ENCODE results near the gene CAST.

CAST gene

GRCh38 chr5:96664669-96665068, 2.5 kb downstream of the CAST start:
- in situ Hi-C loops (cut with MboI; ENCODE audit: low sequenced_read_pairs): no loop called here

- in situ Hi-C loops (cut with MboI; ENCODE audit: low sequenced_read_pairs): no loop called here
These were observed 6.5 kb downstream of the CAST start for GRCh38 chr5:96668725-96669124.

GRCh38 chr5:96669909-96670308, 7.7 kb downstream of the CAST start:
- in situ Hi-C loops (cut with MboI; ENCODE audit: low sequenced_read_pairs): no loop called here

- in situ Hi-C loops (cut with MboI; ENCODE audit: low sequenced_read_pairs): no loop called here
These were observed 9.3 kb downstream of the CAST start for GRCh38 chr5:96671441-96671840.

GRCh38 chr5:96673127-96673526, 11.0 kb downstream of the CAST start:
- in situ Hi-C loops (cut with MboI; ENCODE audit: low sequenced_read_pairs): no loop called here

GRCh38 chr5:96675882-96676281, 13.7 kb downstream of the CAST start:
- in situ Hi-C loops (cut with MboI; ENCODE audit: low sequenced_read_pairs): no loop called here

- in situ Hi-C loops (cut with MboI; ENCODE audit: low sequenced_read_pairs): no loop called here
These were observed 15.3 kb downstream of the CAST start for GRCh38 chr5:96677496-96677895.

GRCh38 chr5:96679293-96679692, 17.1 kb downstream of the CAST start:
- in situ Hi-C loops (cut with MboI; ENCODE audit: low sequenced_read_pairs): no loop called here

- in situ Hi-C loops (cut with MboI; ENCODE audit: low sequenced_read_pairs): no loop called here
These were observed 18.7 kb downstream of the CAST start for GRCh38 chr5:96680759-96681470.

- in situ Hi-C loops (cut with MboI; ENCODE audit: low sequenced_read_pairs): no loop called here
These were observed 21.2 kb downstream of the CAST start for GRCh38 chr5:96683392-96683791.

- in situ Hi-C loops (cut with MboI; ENCODE audit: low sequenced_read_pairs): no loop called here
These were observed 21.6 kb downstream of the CAST start for GRCh38 chr5:96683810-96684209.

GRCh38 chr5:96687080-96687479, 24.9 kb downstream of the CAST start:
- in situ Hi-C loops (cut with MboI; ENCODE audit: low sequenced_read_pairs): no loop called here

GRCh38 chr5:96687812-96688453, 25.8 kb downstream of the CAST start:
- in situ Hi-C loops (cut with MboI; ENCODE audit: low sequenced_read_pairs): no loop called here

GRCh38 chr5:96690861-96691260, 28.7 kb downstream of the CAST start:
- in situ Hi-C loops (cut with MboI; ENCODE audit: low sequenced_read_pairs): no loop called here

GRCh38 chr5:96691503-96692303, 29.5 kb downstream of the CAST start:
- in situ Hi-C loops (cut with MboI; ENCODE audit: low sequenced_read_pairs): no loop called here

GRCh38 chr5:96692441-96692840, 30.3 kb downstream of the CAST start:
- in situ Hi-C loops (cut with MboI; ENCODE audit: low sequenced_read_pairs): no loop called here

- in situ Hi-C loops (cut with MboI; ENCODE audit: low sequenced_read_pairs): no loop called here
These were observed 37.1 kb downstream of the CAST start for GRCh38 chr5:96699186-96699820.

GRCh38 chr5:96702503-96703383, 40.6 kb downstream of the CAST start:
- in situ Hi-C loops (cut with MboI; ENCODE audit: low sequenced_read_pairs): no loop called here

GRCh38 chr5:96703384-96703920, 41.3 kb downstream of the CAST start:
- in situ Hi-C loops (cut with MboI; ENCODE audit: low sequenced_read_pairs): no loop called here

- in situ Hi-C loops (cut with MboI; ENCODE audit: low sequenced_read_pairs): no loop called here
These were observed 41.8 kb downstream of the CAST start for GRCh38 chr5:96703995-96704394.
